ENCODE measurements around the gene SMAD7. TPM values are rescaled to one million over a fixed set of nuclear protein-coding genes. Genes with fewer than 3 reads are reported as not detected.
"Not testable (repeated sequence)": the region's sequence is repeated elsewhere in the genome, so short reads cannot be mapped to it uniquely, and the experiment has no call there.

SMAD7 gene
- total RNA-seq, 1 experiment from 2014 or later: 19.6 TPM

DNA sequence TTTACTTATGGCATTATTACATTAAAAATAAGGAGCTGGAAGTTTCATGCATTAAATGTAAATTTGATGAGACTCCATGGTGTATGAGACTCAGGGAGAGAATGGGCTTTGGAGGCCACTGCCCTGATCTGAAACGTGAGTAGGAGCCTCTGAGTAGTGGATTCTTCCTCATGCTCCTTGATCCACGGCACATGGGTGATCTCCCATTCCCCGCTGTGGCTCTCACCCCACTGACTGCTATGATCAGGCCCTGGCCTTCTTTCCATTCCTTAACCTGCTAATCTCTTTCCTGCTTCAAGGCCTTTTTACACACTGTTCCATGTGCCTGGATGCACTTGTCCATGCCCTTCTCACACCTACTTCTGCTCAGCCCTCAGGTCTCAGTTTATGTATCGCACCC lies 68.4 kb downstream of the SMAD7 start:
- DNase-seq (ENCODE audit: low read depth): no peak

DNA sequence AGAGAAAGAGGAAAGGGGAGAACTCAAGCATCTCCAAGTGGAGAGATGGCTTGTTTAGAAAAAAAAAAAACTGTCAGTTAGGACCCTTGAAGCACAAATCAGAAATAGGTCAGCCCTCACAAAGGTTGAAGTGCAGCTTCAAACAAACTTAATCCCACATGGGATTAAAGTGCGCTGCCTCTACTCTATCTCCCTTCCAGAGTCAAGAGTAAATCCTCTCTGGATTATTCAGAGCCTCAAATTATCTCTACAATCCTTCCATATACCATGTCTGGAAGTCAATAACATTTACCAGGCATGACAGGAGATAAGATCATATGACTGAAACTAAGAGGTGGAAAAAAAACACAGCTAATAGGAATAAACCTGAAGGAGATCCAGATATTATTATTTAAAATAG lies 69.8 kb downstream of the SMAD7 start:
- no peak for DNase-seq (ENCODE audit: low read depth)

DNA sequence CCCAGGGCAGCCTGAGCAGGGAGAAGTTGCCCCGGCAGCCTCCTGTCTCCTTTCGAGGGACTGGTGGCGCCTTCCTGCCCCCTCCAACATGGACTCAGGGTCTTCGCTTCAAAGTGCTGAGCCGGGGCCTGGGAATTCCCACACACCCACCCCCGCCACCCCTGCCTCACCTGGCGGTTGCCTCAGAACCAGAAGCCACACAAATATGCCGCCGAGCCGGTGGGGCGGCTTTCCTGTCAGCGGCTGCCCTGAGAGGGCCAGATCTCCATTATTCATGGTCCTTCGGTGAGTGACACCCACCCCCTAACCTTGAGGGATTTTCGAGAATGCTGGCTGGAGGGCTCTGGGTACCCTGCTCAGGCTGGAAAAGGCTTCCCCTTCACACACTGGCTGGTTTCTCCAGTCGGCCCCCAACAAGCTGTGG lies 71.7 kb downstream of the SMAD7 start:
- DNase-seq (ENCODE audit: low read depth): no peak

DNA sequence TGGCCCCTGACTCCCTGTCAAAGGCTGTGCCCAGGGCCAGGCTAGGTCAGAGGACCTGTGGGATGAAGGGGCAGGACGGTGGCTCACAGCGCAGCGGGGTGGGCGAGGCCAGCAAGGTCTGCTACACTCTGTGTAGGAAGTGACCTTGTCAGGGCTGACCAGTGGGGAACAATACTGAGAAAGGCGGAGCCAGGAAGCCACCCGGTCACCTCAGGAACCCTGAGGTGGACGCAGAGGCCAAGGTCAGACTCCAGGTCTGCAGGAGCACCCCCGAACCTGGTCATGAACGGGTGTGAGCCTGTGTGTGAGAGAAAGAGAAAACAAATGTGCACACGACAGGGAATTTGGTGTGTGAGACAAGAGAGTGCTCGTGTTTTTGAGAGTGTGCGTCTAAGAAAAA lies 72.3 kb downstream of the SMAD7 start:
- no peak for DNase-seq (ENCODE audit: low read depth)

DNA sequence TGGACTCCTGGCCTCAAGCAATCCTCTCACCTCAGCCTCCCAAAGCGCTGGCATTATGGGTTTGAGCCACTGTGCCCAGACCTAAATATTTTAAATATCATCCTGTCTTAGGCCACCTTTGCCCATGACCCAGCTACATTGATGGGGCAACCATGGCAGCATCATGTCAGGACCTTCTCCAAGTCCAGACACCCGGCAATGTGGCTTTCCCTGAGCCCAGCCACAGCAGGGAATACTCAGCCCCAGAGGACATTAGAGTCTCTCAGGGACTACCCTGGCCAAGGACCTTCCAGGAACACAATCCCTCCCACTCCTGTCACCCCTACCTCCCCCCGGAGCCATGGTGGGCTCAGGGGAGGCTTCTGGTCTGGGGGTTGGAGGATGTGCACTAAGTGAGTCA lies 72.8 kb downstream of the SMAD7 start:
- no peak for DNase-seq (ENCODE audit: low read depth)

DNA sequence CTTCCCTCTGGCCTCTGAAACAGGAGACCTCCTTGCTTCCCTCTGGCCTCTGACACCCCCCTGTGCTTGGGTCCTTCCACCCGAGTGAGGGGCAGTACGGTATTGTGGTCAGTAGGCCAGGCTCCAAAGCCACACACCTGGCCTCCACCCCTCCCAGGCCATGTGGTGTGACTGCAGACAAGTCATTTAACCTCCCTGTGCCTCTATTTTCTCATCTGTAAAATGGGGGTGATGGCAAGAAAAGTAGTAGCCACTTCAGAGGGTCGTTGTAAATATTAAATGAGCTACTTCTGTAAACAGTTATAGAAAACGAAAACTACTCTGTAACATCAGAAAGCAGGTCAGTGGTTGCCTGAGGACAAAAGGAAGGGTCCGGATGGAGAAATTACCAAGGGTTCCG lies 74.2 kb downstream of the SMAD7 start:
- DNase-seq (ENCODE audit: low read depth): no peak

DNA sequence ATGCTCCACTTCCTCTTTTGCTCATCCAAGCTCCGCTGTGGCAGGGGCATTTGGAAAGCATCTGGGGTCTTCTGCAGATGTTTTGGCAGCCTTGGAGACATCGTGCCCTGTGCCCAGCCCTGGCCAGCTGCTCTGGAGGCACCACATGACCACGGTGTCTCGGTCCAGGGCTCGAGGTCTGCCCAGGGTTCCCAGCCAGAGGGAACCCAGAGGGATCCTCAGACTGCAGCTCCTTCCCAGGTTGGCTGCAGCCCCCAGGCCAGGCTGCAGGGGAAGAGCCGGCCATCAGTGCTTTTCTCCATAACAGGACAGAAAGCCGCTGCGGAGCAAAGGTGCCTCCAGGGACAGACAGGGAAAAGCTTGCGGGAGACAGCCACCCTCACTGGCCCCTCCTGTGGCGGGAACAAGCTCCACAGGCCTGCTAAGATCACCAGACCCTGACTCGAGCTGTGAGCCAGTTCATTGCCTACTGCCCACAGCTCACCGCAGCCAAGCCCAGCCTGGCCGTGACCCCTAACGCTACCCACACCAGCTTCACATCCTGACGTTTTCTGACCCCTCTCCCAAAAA lies 74.7 kb downstream of the SMAD7 start:
- no peak for DNase-seq (ENCODE audit: low read depth)

DNA sequence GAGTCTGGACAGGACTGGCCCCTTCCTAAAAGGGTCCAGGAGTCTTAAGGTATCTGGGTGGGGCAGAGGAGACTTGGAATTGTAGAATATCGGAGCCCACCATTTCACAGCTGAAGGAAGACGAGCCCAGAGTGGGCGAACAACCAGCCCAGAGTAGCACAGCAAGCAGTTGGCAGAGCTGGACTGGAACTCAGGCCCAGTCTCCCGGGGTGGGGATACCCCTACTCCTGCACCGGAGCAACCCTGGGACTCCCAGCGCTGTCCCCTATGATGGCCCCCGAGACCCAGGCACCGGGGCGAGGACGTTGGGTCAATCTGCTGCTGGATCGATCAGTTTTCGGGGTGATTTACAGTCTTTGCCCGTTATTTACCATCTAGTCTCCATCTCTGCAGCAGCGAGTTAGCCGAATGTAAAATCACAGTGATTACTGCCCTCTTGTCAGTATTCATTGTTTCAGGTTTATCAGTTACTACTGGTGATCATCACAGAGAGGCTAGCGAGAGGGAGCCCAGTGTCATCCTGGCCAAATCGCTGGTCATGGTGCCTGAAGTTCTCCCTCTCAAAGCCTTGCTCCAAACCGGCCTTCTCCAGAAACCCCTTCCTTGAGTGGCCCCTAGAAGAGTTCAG lies 75.3 kb downstream of the SMAD7 start:
- no peak for DNase-seq (ENCODE audit: low read depth)

DNA sequence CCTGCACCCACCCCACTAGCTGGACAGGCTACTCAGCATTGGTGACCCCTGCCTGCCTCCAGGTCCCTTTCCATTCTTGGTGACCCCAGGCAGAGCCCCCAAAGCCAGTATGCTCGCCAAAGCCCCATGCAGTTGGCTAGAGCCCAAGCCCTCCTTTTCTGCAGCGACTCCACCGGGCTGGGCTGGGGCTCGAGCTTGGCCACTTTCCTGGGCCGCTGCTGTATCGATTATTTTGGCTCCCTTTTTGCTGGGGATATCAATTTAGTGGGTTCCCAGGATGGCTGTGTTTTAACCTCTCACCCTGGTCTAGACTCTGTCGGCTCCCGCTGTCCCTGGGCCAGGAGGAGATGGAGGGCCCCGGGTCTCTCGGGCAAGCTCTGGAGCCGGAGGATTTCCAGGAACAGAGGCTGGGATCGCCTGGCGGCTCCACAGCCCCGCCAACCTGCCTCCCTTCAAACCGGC lies 76.0 kb downstream of the SMAD7 start:
- no peak for DNase-seq (ENCODE audit: low read depth)

DNA sequence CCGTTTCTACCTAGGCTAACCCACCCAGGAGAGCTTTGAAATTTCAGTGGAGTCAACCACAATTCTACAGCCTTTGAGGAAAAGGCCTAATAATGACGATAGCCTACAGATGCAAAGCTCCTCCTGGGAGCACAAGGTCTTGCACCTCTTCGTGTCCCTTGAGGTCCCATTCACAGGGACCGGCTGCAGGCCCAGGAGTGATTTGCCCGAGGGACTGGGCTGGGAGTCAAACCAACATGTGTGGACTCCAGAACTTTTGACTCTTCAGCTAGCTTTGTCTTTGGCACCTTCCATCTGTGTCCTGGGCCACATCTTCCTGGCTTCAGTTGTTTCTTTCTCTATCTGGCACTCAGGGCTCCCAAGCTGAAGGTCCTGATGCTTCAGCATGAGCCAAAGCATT lies 76.5 kb downstream of the SMAD7 start:
- DNase-seq (ENCODE audit: low read depth): no peak

DNA sequence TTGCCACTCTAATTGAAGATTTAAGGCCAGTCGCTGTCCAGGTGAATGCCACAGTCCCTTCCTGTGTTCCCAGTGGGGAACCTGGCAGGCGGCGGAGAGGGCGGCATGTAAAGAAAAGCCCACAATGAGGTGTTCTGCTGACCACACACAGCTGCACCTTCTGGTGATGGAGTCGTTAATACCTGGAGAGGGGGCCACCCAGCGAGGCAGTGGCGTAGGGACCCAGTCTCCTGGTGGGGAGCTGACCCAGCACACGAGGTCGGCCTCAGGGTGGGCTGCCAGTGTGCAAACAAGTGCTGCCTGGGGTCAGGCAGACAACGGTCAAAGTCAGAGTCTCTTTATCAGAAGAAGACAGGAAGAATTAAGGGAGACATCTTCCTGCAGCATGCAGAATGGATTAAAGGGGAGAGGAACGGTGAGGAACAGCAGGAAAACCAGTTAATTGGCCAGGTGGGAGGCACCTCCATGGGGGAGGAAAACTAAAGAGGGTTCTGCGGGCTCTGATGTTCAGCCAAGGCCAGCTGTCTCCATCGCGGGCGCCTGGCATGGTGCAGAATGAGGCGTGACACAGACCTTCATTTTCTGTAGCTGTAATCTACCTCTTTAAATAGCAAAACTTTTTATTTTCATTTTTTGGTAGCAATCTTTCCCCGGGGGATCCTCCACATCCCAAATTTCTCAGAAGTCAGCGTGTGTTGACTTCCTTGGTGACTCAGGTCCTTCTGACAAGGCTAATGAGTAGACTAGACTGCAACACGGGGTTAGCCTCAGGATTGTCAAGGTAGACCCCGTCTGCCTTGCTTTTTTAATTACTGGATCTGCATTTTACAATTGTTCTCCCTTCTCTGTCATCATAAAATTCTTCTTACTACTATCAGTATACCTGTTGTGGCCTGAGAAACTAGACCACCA lies 78.3 kb downstream of the SMAD7 start:
- peak; percentile 23 for DNase-seq (ENCODE audit: low read depth)

DNA sequence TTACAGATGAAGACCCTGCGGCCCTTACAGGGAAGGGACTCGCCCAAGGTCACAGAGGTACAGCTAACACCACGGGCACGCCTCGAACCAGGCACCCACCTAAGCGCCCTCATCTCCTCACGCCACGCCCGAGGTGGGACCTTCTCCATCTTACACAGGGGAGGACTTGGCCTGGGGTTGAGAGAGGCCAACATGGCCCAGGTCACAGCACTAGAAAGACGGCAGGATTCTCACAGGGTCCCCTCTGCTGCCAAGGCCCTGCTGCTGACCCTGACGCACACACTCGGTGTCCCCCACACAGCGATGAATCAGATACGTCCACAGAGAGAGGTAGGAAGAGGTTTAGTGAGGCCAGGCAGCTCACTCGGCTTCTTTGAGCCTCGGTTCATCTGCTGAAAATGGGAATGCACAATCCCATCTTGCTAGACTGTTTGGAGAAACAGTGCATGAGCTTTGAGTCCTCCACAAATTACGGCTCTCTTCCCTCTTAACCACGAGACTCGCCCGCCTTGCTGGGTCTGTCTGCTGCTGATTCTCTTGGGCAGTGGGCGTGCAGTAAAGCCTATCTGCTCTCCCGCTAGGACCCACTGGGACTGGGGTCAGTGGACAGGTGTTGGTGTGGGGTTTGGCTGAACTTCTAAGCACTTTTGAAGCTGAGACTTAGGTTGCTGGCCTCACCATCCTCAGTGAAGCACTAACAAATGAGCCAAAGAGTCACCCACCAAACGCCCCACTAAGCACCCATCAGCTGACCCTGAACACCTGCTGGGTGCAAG lies 79.2 kb downstream of the SMAD7 start:
- no peak for DNase-seq (ENCODE audit: low read depth)

DNA sequence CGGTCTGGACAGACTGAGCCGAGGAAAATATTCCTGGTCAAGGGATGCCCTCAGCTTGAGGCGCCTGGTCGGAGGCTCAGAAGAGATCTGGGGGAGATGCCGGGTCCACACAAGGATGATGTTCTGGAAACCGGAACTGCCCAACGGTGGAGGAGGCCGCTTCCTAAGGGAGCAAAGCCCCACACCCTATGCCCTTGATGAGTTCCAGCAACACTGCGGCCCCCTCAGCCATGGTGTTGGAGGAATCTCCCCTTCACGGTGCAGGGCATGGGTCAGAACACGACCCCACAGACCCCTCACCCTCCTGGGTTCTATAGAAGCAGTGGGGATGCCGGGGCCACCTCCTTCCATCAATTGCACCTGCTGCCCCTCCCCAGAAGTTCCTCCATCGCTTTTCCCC lies 79.8 kb downstream of the SMAD7 start:
- DNase-seq (ENCODE audit: low read depth): not testable (repeated sequence)

All from HT1080 (cell line).